ENCODE results near the gene GNAL.
A peak's percentile ranks its signal among the peaks of the same experiment; 100 is the strongest.
"Not testable (repeated sequence)": the region's sequence is repeated elsewhere in the genome, so short reads cannot be mapped to it uniquely, and the experiment has no call there.

GNAL gene

DNA sequence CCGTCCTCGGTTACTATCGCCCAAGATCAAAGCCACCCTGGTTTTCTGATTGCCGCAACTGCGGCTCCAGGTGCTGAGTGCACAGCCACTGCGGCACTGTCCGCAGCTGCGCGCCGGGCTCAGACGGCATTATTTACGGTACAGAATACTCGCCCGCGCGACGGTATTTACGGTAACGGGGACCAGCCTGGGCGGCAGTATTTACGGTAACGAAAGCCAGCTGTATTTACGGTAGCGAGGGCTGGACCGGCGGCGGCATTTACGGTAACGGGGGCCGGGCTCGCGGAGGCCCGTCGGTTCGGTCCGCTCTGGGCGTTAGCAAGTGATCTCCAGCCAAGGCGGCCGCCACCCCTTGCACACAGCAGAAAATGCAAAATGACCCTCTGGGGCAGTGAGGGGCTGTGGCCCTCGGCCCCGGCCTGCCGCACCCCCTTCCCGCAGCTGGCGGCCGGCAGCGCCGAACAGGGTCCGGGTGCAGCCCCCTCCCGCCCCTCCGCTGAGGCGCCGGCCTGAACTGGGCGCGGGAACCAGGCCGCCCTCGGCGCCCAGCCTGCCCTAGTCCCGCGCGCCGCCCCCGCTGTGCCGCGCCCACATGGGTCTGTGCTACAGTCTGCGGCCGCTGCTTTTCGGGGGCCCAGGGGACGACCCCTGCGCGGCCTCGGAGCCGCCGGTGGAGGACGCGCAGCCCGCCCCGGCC is at the start of gene GNAL:
Gene GNAL, plus strand, starts transcription at position 293 of the 697 bp plus-strand sequence. Its CDS starts 300 bp downstream, at position 593.
- DNase-seq = peak; percentile 51

DNA sequence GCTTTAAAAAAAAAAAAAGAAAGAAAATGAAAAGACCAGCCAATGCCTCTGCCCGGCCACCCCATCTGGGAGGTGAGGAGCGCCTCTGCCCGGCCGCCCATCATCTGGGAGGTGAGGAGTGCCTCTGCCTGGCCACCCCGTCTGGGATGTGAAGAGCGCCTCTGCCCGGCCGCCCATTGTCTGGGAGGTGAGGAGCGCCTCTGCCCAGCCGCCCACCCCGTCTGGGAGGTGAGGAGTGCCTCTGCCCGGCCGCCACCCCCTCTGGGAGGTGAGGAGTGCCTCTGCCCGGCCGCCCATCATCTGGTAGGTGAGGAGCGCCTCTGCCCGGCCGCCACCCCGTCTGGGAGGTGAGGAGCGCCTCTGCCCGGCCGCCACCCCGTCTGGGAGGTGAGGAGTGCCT is 41.8 kb upstream of the GNAL start:
- not testable (repeated sequence) for DNase-seq

DNA sequence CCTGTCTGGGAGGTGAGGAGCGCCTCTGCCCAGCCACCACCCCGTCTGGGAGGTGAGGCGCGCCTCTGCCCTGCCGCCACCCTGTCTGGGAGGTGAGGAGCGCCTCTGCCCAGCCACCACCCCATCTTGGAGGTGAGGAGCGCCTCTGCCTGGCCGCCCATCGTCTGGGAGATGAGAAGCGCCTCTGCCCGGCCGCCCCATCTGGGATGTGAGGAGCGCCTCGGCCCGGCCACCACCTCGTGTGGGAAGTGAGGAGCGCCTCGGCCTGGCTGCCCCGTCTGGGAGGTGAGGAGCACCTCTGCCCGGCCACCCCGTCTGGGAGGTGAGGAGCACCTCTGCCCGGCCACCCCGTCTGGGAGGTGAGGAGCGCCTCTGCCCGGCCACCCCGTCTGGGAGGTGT is 41.3 kb upstream of the GNAL start:
- not testable (repeated sequence) for DNase-seq

DNA sequence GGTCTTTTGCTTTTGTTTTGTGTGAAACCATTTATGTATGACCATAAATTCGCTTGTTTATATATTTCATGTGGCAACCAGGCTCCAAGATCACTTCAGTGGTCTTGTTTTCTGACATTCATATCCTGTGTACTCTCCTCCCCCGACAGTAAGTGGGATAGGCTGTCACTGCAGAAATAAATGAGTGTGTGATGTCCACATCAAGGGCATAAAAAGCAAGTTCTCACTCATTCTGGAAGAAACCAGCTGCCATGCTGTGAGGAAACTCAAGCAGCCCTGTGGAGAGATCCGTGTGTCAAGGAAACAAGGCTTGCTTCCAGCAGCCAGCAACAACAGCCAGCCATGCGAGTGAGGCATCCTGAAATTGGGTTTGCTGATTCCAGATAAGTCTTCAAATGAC is 39.2 kb upstream of the GNAL start:
- DNase-seq = no peak

DNA sequence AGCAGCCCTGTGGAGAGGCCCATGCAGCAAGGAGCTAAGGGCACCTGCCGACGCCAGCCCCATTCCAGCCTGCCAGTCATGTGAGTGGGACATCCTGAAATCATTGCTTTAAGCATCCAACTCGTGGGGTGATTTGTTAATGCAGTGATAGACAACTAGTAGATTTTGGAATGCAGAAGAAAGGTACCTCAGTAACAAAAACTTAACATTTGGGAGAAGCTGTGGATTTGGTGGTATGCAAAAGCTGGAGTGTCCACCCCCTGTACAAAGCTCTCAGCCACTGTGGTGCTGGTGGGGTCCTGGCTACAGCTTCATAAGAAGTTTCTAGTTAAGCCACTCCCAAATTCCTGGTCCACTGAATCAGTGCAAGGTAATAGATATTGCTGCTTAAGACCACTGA is 37.2 kb upstream of the GNAL start:
- no peak for DNase-seq

DNA sequence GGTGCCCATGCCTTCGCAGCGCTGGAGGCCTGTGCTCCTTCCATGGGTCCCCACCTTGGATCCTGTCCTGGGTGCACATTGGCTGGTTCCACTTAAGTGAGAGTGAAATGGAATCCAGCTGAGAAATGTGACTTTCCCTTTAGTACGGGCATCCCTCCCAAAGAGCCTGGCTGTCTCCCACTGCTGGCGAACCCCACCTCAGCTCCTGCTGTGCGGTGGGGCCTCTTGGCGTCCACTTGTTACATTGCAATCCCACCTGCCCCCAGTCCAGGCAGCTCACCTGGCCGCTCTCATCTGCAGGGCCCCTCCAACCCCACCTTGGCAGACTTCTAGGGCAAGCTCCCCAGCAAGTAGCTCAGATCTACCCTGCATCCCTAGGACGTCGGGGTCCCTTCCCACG is 35.5 kb upstream of the GNAL start:
- DNase-seq = no peak

DNA sequence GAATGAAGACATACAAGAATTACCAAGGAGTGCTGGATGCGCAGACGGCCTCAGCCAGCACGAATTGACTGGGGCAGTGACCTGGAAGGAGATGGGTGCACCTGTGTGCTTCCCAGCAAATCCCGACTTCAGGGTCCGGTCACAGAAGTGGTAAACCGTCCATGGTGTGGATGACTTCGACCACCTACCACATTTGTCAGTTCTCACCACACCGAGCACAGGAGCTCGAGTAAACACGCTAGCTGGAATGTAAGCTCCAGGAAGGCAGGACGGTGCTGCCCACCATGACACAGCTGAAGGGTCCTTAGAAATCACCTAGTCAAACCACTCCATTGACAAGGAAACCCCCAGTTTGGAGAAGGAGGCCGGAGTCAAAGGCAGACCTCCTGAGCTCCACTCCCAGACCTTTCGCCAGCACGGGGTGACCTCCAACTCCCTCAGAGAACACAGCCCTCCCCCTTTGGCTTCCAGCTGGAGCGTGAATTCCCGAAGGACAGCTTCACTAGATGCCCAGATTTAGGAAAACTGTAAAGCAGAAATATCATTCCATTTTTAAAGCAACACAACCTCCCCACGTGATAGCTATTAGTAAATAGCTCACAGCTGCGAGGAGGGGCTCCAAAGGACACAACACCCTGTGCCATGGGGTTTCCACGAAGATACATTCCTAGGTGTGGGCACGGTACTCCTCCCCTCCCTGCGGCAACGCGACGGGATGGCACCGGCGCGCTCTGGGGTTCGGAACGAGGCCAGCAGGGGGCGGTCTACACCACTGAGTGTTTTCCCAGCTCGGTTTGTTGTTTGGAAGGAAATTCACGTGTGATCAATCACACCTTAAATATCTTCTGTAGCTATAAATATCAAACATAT is 34.1 kb upstream of the GNAL start:
- peak; percentile 49 for DNase-seq

DNA sequence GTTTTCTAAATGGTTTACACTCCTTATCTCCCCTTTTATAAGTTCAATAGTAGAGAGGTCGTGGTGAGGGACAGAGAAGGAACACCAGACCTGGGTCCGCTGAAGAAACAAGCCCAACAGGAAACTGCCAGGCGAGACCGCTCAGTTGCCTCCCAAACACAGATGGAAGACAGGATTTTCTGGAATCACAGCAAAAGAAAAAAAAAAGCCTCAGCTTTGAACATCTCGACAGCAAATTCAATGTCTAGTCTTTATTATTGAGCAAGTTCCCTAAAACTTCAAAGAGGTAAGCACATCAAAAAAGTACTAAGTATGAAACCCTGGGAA is 33.5 kb upstream of the GNAL start:
- no peak for DNase-seq

DNA sequence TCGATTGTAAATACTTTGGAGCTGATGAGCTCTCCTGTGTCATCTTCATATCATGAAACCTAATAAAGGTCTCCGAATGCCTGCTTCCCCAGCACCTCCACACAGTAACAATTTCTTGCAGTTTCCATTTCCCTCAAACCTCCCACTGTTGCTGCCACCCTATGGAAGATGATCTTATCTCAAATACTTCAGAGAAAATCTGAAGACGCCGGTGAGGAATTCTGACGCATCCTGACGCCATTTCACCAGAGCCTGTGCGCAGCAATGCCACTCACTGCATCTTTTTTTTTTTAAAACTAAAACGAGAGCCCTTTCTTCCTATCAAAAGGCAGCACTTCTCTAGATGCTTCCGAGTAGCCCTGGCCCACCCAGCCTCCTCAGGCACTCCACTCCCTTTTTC is 31.9 kb upstream of the GNAL start:
- no peak for DNase-seq

DNA sequence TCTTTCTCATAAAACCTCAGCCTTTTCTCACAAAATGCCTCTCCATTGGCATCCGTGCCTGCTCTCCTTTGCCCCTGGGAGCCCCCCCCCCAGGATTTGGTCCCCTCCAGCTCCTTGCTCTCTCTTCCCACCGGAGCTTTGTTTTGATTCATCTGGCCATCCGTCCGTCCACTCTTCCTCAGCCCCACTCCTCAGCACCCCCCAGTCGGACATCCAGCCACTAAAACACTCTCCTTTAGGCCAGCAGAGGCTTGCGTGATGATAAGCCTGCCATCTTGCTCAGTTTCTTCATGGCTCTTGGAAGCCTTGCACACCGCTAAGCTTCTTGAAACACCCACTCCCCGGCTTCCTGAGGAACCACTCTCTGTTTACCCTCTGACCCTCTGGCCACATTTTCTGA is 31.5 kb upstream of the GNAL start:
- DNase-seq = no peak

DNA sequence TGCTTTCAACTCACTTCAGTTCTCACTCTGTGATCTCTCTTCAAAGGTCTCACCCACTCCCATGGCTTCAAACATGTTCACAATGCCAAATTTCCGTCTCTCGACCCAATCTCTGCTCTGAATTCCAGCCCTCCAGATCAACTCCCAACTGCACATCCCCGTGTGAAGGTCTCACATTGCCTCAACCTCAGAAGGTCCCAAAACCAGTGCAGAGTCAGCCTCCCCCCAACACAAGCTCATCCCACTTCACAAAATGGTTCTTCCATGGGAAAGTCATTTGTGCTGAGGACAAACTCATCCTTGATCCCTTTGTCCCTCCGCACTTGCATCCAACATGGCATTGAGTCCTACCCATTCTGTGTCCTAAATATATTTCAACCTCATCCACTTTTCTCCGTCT is 31.0 kb upstream of the GNAL start:
- DNase-seq = no peak

DNA sequence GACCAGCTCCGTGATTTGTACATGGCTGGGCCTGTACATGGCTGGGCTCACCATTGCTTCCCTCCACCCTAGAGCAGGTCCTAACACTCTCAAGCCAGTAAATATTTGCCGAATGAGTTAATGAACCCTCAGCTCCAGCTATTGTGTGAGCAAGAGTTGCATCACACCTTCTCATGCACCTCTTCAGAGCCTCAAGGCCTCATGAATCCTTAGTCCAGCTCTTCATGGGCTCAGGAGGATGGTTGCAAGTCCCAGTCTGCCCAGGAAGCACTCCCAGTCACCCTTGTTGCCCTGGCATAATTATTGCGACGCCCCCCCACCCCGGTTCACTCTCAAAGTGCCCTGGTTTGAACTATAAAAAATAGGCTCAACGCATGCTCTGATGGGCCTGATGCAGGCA is 30.1 kb upstream of the GNAL start:
- DNase-seq = no peak

DNA sequence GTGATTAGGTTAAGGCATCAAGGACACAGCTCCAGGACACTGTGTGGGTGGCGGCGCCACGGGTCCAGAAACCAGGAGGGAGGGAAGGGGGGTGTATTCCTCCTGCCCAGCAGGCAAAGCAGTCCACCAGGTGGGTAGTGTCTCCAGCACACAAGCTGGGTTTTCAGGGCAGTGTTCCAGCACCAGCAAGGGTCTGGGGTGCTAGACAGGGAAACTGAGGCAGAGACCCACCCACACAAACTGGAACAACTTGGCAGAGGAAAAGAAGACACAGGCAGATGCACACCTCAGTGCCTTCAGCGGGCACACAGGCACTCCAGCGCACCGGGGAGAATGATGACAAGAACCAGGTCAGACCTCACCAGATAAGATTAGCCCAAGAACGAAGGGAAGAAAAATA is 28.4 kb upstream of the GNAL start:
- no peak for DNase-seq

DNA sequence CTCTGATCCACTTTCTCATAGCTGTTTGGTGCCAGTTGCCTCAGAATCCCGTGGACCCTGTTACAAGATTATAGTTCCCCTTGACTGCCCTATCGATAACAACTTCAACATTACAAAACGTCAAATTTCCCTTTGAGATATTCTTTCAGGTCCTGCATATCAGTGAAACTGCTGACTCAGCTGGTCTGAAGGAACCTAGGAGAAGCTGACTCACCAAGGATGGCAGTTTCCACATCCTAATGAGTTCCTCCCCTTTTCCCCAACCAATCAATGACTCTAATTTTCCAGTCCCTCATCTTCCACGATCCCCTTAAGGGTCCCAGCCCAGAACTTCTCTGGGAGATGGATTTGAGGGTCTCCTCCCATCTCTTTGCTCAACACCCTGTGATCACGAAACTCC is 27.6 kb upstream of the GNAL start:
- DNase-seq = no peak

DNA sequence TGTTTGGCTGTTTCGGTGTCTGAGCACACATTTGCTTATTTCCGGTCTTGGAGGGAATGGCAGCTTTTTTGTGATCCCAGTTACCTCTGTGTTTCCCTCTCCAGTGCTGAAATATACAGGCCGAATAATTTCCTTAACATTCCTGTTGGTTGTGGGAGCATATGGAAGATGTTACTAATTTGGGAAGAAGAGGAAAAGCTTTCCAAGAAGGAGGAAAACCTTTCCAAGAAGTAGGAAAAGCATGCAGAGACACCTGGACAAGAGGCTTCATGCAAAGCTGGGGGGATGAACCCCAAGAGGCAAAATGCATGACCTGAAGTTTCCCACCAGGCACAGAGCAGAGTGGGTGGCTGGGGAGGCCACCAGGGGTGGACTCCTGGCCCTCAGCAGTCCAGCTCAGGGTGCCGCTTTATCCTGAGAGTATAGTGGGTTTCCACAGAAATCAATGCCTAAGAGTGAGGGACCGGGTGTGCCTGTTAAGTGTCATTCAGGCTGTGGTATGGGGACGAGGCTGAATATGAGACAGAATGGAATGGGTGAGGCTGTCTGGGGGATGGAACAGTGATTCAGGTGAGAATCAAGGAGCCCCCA is 25.5 kb upstream of the GNAL start:
- no peak for DNase-seq

DNA sequence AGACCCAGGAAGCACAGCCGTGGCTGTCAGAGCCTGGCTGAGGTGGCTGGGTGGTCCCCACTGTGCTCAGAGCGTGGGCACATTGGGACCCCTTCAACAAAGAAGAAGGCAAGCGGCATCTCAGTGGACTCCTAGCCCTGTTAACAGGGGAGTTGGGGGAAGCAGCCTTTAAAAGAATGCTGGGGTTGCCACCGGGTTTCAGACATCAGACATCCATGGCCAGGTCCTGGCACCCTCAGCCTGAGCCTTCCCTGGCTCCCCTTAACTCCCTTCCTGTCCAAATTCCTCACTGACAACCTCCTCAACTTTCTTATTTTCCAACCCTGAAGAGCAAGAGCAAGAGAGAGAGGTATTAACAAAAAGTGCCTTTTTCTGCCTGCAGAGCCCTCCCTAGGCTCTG is 24.8 kb upstream of the GNAL start:
- DNase-seq = no peak

DNA sequence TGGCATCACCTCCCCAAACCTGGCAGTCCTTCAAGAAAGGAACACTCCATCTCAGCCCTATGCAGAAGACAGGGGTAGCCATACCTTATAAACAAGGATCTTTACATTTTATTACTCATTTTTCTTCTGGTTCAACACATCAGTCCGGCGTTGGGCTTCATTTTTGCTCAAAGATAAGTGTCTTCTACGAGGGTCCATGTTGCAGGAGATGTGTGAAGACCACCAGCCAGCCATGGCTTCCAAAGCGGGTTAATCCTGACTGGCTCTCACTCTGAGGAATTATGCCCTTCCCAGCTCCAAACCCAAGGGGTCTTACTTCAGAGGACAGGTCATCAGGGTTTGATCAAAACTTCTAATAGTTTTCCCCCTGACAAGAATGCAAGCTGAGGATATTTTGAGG is 23.9 kb upstream of the GNAL start:
- no peak for DNase-seq

DNA sequence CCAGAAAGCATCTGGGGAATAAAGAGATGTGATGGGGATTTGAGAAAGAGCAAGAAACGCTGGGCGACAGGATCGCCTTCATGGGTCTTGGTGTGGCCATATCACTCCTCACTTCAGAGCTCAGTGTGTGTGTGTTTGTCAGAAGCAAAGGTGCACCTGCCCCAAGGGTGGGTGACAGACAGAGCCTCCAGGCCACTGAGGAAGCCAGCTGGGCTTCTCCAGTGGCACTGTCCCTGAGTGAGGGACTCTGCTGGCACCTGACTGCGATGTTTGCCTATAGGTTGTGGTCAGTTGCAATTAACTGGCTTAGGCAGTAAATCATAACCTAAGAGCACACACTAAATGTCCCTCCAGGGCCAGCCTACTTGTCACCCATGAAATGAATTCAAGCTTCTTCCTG is 23.5 kb upstream of the GNAL start:
- DNase-seq = no peak

DNA sequence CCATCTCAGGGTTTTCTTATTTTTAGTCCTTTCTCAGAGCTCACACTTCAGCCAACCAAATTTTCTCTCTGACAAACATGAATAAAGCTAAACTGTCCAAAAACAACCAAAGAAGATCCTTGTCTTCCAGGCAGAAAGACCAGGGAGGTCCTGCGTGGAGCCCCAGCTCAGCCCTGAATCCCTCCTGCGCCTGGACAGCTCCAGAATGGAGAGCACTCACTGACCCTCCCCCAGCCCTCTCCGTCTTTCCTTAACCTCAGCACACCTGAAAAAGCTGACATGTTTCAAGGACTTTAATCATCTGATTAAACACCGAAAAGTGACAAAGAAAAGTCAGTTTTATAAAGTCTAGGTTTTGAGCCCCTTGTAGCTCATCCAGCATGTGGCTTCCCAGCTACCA is 22.9 kb upstream of the GNAL start:
- DNase-seq = no peak

DNA sequence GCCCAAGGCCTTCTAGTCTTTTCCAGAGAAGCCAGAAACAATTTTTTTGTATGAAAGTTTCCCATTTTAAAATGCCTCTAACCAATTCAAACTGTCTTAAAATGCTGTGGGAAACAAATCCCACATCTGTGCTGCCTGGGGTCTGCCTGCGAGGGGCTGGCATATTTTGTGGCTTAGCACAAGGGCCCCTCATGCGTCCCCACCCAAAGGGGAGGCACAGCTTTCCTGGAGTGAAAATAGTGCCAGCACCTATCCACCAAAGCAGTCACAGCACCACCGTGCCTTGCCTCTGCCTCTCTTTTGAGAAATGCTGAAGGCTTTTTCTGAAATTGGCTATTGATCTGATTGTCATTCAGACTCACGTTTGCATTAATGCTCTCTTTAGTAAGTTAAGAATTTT is 22.2 kb upstream of the GNAL start:
- DNase-seq = no peak

DNA sequence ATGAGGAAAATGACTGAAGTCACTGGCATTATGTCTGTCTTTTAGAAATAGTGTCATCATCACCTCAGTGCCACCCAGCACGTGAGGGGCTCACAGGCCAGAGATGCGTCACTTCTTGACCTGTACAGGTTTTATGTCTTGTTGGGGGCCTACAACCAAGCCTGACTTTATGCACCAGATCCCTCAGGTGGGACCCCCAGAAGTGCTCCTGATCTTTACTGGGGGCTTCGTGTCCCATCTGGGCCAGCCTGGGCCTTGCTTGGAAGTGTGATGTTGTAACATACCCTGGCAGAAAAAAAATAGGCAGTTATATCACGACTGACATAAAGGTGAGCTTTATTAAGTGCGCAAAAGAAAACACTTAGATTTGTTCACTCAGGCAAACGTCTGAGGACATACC is 21.5 kb upstream of the GNAL start:
- no peak for DNase-seq

DNA sequence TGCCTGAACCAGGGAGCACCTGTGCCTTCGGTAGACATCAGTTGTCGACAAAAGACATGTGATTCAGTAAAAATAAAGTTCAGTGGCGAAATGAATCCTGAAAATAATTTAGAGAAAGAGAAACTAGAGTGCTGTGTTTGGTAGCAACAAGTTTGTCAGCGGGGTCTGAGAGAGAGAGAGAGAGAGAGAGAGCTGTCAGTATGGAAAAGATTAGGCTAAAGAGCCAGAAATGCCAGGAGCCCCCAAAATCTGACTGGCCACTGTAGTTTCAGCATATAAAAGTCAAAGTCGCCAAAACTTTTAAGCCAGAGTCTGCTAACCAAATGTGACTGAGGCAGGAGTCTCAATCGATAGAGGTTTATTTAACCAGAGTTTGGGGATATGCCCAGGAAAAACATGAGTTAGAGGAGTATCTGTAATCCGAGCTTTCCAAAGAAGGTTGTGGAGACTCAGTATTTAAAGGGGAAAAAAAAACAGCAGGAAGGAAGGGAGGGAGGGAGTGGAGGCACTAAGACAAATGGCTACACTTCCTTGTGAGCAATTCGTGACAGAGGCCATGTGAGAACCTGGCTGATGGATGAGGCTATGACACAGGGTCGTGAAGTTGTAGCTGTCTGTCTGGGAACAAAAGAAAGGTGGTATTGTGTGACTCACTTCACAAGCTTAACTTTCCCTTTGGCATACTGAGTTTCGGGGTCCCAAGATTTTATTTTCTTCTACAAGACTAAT is 20.5 kb upstream of the GNAL start:
- DNase-seq = no peak

DNA sequence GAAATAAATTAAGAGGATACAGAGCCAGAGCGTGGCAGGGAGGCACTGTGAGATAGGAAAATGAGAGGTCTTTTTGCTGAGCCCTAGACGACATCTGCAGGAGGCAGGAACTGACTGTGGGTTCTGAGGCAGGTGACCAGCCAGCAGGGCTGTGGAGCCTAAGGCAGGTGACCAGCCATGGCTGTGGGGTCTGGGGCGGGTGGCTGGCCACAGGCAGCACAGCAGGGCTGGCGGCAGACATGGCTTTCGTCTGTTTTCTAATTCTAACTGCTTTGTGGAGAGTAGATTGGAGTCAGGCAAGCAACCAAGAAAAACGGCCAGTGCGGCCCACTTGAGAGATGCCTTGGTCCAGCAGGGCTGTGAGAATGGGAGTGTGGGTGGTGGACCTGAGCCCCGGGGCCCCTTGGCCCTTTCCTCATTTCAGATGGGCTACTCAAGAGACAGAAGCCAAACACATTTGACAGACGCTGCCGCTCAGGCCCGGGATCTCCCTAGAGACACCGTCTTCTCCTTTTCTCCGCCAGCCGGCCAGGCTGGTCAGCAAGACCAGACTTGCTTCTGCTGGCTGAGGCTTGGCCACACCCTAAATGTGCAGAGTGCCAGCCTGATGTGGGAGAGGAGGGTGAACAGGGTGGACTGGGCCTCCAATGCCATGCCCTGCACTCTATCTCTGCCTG is 19.7 kb upstream of the GNAL start:
- no peak for DNase-seq
